Astrocyte of the spinal cord (primary cell): Measurements from ENCODE around the gene TXNIP.

ENCODE experiments used
- DNase-seq: peaks from one replicate; pipeline ENCODE4 v3.0.0; 2011; ENCODE audit warnings: low read depth, low spot score
- H3K4me3 ChIP-seq: 2 replicates; pipeline ENCODE4 v1.5.1; 2011; ENCODE audit warnings: low read depth, mild to moderate bottlenecking, low read length, moderate library complexity
- in situ Hi-C: cut with HindIII; loops from 2 replicates; pipeline ENCODE4 v1.10.0; 2017; ENCODE audit warnings: low sequenced_read_pairs
- TF ChIP-seq, protein P1 (sequence below): IDR thresholded peaks from 2 replicates; pipeline ENCODE4 v1.5.1; 2012; ENCODE audit warnings: low read depth, mild to moderate bottlenecking, low read length, inconsistent platforms

TXNIP gene

DNA sequence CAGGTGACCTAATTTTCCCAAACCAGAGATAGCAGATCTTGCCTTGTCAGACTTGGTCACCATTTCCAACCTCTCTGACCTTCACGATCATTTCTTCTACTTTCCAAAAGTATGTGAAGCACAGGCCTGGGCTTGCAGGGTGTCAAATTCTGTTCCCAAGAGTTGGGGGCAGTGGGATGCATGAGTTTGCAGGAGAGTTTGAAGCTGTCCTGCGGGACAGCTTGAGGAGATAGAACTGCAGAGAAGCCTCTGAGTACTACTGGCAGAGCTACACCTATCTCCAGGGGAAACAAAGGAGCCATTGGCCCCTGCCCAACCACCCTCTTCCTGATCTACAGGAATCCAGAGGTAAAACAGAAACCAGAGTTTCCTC is 11.3 kb downstream of the TXNIP start:
- DNase-seq: no peak
- in situ Hi-C loops: no loop called here
- TF ChIP-seq, protein P1, sequence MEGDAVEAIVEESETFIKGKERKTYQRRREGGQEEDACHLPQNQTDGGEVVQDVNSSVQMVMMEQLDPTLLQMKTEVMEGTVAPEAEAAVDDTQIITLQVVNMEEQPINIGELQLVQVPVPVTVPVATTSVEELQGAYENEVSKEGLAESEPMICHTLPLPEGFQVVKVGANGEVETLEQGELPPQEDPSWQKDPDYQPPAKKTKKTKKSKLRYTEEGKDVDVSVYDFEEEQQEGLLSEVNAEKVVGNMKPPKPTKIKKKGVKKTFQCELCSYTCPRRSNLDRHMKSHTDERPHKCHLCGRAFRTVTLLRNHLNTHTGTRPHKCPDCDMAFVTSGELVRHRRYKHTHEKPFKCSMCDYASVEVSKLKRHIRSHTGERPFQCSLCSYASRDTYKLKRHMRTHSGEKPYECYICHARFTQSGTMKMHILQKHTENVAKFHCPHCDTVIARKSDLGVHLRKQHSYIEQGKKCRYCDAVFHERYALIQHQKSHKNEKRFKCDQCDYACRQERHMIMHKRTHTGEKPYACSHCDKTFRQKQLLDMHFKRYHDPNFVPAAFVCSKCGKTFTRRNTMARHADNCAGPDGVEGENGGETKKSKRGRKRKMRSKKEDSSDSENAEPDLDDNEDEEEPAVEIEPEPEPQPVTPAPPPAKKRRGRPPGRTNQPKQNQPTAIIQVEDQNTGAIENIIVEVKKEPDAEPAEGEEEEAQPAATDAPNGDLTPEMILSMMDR: no peak
- H3K4me3 ChIP-seq: no peak overlapping the region

DNA sequence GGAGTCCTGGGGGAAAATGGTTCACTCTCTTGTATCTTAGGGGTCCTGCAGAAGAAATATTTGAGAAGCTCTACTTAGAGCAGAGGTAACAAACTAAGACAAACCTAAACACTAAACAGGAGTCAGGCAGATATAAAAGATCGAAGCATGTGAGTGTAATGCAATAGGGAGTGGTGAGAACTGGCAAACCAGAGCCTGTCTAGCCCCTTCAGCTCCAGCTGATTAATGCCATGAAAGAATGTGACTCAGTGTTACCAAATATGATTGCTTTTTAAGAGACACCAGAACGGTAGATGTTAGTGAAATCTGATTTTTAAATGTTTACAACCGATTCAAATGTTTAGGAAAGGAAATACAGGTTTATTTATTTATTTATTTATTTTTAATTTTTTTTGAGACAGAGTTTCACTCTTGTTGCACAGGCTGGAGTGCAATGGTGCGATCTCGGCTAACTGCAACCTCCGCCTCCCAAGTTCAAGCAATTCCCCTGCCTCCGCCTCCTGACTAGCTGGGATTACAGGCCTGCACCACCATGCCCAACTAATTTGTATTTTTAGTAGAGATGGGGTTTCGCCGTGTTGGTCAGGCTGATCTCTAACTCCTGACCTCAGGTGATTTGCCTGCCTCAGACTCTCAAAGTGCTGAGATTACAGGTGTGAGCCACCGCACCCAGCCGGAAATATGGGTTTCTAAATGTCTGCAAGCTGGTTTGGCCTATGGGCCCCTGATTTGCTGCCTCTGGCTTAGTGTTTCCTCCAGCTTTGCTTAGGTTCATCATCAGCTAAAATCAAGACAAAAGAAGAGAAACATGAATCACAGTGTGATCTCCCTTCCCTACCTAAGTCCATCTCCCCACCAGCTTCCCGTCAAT is 12.2 kb downstream of the TXNIP start:
- in situ Hi-C loops: no loop called here

DNA sequence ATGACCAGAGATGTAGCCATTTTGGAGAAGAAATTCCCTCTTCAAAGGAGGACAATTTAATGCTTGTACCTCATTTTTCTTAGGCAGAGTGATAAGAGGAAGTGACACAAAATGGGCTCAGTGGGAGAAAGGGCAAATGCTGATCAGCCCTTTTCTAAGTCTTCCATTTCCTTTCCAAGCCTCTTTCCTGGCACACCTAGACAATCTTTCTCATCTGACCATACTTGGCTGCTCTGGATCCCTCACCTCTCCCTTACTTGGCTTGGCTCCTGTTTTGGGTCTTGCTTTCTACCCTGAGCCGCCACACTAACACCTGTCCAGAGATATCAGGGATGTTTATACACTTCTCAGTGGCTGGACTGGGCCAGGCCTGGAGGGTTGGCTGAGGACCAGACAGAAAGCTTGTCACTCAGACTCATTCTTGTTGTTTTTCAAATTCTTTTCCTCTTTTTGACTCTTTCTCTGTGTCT is 13.1 kb downstream of the TXNIP start:
- TF ChIP-seq, protein P1: no peak
- no peak for DNase-seq
- in situ Hi-C loops: no loop called here
- no peak overlapping the region for H3K4me3 ChIP-seq

More for the DNA sequence above, 12.2 kb downstream of the TXNIP start:
- TF ChIP-seq, protein P1: no peak
- no peak for DNase-seq
- no peak overlapping the region for H3K4me3 ChIP-seq

DNA sequence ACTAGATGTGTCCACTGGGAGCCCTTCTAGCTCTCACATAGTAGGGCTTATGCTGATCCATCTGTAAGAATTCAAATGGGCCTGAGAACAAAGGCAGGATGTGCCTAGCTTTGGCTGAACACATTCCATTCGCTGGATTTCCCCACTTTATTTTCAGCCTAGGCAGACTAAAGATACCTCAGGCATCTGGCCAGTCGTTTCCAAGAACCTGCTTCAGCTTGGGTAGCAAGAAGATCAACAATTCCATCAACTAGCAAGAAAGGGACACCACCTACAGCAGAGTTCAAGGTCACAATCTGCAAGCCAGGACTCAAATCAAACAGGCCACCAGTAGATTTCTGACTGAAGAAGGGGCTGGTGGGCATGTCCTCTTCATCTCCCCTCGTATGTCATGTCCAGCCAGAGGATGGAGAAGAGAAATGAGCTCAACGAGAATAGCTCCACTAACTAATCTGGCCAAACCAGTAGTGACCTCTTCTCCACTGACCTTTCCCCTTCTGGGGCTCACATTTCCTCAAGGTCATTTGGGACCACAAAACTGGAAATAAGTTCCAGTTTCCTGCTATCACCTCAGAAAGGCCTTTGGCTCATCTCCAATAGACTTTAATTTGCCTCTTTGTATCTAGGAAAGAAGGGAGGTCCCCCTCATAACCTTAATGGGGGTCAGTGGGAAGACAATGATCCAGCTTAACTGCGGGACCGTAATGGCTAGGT is 14.2 kb downstream of the TXNIP start:
- H3K4me3 ChIP-seq: no peak overlapping the region
- DNase-seq: no peak
- TF ChIP-seq, protein P1: no peak
- in situ Hi-C loops: no loop called here

DNA sequence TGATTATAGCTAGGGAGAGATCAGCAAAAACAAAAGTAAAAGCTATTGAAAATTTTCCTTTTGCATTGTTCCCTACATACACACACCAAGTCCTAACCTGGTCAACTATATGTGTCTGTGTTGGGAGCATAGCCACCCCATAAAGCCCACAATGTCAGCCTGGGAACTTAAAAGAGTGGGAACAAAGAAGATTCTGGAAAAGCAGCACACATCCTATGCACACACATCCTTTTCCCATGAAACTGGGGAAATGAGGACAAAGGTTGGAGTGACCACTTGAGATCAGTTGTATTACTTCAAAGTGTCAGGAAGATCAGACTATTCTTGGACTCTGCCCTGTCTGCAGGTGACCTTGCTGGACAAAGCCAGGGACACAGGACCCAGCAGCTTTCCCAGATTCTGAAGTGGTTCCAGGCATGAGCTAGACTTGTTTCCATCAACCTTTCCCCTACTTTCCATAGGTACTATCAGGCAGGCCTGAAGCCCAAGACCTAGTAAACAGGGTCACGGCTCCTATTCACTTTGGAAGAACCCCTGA is 15.9 kb downstream of the TXNIP start:
- in situ Hi-C loops: no loop called here
- no peak for DNase-seq
- H3K4me3 ChIP-seq: no peak overlapping the region
- TF ChIP-seq, protein P1: no peak

DNA sequence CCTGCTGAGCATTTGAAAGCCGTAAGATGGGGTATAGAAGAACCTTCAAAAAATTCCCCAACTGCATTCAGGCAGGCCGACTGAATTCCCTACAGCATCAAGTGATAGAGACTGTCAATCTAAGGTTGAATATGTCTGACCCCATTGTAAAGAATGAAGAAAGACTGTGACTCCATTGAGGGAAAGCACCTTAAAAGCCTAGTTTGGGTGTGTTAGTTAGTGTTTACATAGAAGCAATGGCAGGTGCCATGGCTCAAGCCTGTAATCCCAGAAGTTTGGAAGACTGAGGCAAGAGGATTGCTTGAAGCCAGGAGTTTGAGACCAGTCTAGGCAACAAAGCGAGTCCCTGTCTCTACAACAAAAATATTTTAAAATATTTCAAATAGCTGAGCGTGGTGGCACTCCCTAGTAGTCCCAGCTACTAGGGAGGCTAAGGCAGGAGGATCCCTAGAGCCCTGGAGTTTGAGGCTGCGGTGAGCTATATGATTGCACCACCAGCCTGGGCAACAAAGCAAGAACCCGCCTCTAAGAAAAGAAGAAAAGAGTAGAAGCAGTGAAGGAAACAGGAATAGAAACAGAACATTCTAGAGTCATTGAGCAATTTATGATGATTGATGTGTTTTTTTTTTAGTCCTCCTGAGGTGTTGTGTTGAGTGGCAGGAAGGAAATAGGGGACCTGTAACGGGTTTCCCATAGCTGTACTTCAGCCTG is 16.5 kb downstream of the TXNIP start:
- H3K4me3 ChIP-seq: no peak overlapping the region
- TF ChIP-seq, protein P1: no peak
- in situ Hi-C loops: no loop called here
- DNase-seq: no peak
